ENCODE measurements around the gene GRB14.
"Not testable (repeated sequence)": the region's sequence is repeated elsewhere in the genome, so short reads cannot be mapped to it uniquely, and the experiment has no call there.

GRB14 gene

DNA sequence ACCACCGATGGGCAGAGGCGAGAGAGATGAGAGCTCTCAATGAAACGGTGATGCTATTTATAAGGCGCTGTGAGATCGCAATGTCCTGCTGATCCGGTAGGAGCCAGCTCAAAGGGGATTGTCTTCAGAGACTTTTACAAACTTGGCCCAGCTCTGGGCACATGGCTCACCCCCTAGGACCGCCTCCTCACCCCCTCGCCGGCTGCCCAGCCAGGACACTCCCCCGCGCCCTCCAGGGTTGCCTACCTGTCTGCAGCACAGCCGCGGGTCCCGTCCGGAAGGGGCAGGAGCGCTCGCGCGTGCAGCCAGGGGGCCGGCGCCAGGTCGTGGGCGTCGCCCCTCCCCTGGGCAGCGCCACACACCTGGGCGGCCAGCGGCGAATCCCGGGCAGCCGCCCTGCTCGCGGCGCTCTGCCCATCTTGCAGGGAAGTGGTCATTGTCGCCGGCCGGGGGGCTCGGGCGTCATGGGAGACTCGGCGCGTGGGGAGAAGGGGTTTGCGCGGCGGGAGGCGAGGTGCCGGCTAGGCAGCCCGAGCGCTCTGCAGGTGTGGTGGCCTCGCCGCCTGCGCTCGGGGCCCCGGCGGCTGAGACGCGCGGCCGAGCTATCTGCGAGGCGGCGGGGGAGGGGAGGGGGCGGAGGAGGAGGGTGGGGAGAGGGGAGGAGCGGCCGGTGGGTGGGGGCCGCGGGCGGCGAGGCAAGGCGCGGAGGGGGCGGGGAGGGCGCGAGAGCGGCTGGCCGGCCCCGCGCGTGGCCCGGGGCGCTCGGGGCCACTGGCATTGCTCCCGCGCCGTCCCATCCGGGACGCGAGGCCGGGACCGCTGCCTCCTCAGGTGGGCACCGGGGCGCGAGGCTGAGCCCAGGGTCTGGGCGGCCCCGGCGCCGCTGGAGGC, at the start of gene GRB14:
Gene GRB14, minus strand, starts transcription at position 610 of the 891 bp plus-strand sequence. Its CDS starts 173 bp downstream, at position 437.
- no peak for FAIRE-seq

- FAIRE-seq: no peak
Measured at GRCh38 chr2:164669291-164669690, 48.0 kb upstream of the GRB14 start.

DNA sequence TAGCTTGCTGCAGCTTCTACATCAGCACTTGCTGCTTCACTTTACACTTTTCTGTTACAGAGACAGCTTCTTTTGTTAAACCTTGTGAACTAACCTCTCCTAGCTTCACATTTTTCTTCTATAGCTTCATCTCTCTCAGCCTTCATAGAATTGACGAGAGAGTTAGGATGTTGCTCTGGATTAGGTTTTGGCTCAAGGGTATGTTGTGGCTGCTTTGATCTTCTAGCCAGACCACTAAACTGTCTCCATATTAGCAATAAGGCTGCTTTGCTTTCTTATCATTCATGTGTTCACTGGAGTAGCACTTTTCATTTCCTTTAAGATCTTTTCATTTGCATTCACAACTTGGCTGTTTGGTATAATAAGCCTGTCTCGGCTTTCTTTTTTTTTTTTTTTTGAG, 46.3 kb upstream of the GRB14 start:
- no peak for FAIRE-seq

- FAIRE-seq: no peak
Measured at GRCh38 chr2:164664070-164664469, 42.8 kb upstream of the GRB14 start.

DNA sequence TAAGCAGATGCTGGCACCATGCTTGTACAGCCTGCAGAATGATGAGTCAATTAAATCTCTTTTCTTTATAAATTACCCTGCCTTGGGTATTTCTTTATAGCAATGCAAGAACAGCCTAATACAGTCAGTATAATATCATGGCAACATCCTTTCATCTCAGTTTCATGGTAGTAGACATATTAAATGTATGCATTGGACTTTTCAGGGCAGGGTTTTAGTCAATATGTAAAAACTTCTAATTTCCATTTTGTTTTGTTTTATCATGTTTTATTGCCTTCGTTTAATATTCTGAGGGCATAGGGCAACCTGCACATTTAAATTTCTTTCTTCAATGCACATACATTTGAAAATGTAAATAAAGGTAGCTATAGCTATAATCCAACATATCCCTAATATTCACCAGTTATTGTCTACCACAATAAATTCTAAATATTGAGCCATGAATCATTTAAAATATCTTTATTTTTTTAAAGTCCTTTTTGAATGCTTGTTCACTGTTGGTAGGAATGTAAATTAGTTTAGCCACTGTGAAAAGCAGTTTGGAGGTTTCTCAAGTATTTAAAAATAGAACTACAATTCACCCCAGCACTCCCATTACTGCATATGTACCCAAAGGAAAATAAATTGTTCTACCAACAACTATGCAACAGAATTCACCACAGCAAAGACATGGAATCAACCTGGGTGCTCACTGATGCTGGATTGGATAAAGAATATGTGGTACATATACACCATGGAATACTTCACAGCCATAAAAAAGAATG, 41.8 kb upstream of the GRB14 start:
- no peak for FAIRE-seq

GRCh38 chr2:164662066-164662465, 40.8 kb upstream of the GRB14 start:
- no peak for FAIRE-seq

GRCh38 chr2:164661349-164661748, 40.1 kb upstream of the GRB14 start:
- no peak for FAIRE-seq

DNA sequence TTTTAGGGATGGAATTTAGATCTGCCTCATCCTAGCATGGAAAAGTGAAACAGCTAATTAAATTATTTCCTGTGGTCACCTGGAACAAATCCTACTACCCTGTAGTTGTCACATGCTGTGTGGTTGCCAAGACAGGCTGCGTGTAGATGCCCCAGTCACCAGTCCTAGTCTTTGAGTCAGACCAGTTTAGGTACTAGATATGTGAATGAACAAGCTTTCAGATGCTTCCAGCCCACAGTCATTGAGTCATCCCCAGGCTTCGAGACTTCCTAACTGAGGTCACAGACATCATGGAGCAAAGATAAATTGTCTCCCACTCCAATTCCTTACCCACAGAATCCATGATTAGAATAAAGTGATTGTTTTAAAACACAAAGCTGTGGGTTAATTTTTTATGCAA, 35.8 kb upstream of the GRB14 start:
- no peak for FAIRE-seq

DNA sequence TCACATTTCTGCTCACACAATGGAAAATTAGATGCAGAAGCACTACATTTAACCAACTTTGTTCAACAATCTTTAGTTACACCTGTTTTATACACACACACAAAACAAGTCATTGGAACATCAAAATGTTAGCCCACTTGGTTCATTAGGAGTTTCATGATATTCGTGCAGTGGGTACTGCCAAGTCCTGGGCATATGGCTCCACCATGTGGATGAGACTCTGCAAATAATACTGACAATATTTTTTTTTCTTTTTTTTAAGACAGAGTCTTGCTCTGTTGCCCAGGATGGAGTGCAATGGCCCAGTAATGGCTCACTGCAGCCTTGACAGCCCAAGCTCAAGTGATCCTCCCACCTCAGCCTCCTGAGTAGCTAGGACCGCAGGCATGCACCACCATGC, 34.5 kb upstream of the GRB14 start:
- no peak for FAIRE-seq

GRCh38 chr2:164655336-164655735, 34.1 kb upstream of the GRB14 start:
- no peak for FAIRE-seq

DNA sequence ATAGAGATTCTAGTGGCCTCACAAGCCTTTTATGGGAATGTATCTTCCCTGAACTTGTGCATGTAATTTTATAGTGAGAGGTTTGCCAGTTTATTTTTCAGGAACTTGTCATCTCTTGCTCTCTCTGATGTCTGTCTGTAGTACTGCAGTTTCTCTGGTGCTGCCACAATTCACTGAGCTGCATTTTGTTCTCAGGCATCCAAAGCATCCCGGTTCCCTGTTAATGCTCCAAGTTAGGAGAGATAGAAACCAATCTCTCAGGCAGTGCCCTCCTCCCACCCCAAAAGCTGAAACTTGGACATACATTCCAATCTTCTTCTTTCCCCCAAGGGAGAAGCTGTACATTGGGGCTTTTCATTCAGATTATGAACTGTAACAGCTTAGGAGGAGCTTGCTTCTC, 30.1 kb upstream of the GRB14 start:
- no peak for FAIRE-seq

DNA sequence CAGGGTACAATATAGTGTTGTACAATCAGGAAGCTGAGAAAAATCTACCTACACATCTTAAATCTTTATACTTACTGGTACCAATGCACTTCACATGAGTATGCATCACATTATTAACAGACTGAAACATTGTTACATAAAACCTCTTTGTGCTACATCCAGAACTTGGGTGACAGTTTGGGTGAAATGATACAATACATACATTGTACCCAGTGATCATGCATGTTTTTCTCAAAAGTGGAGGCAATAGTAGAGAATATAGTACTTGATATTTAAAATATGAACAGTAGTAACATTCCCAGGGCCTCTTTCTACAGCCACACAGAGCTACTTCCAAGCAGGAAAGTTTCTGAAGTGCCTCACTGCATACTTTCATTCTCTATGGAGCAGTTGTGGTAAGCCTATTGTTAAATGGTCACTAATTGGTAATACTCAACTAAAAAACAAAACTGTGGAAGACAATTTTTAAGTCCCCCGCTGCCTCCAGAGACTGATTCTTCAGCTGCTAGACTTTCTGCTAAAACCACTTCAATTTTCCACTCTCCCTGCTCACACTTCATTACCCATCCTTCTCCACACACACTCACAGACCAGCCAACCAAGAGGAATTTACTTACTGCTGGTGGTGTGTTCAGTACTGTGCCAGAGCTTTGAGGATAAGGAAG, 22.9 kb upstream of the GRB14 start:
- FAIRE-seq: no peak

DNA sequence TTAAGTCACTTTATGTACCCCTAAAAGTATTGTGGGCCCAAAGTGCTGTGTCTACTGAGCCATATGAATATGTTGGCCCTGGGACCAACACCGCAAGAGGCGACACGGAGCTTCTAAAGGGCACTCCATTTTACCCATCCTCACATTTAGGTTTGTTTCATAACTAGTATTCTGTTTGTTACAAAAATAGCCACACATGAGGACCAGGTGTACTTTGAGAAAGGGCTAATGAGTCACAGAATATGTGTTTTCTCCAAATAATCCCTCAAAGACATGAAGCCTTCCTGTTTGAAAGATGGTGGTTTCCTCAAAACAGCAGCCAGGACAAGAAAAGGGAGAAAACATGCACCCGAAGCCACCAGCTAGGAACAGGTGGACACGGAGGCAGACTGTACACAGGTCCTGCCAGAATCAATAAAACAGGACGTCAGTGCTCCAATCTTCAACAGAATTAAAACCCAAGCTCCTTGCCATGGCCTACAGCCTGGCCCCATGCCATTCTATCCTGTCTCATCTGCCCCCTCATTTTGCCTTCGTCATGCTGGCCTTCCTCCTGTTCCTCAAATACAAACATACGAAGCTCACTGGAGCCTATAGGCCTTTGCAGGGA, 21.8 kb upstream of the GRB14 start:
- FAIRE-seq: no peak

GRCh38 chr2:164642268-164642667, 21.0 kb upstream of the GRB14 start:
- FAIRE-seq: no peak

- not testable (repeated sequence) for FAIRE-seq
Measured at GRCh38 chr2:164628319-164628718, 7.0 kb upstream of the GRB14 start.

- no peak for FAIRE-seq
Measured at GRCh38 chr2:164625378-164625971, 4.2 kb upstream of the GRB14 start.

GRCh38 chr2:164624316-164624715, 3.0 kb upstream of the GRB14 start:
- no peak for FAIRE-seq

DNA sequence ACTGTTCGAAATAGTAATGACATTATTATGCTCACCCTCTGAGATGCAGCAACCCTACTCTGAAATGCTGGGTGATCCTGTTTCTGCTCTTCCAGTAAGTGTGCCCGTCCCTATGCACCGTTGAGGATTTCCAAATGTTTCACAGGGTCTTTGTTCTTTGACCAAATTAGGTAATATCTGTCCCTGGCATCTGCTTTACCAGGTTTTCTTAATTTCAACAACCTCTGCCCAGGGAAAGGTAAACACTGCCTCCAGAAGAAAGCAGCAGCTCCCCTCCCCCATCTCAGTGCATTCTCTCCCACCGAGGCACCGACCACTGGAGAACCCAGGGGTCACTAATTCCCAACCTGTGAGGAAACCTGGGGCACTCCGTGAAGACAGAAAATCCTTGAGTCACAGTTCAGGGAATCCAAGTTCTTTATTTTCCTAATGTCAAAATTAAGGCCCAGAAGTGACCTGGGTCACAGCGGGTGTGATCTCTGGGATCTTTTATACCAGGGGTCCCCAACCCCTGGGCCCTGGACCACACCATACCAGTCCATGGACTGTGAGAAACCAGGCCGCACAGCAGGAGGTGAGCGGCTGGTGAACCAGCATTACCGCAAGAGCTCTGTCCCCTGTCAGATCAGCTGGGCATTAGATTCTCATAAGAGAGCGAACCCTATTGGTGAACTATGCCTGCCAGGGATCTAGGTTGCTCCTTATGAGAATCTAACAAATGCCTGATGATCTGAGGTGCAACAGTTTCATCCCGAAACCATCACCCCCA, 1.2 kb upstream of the GRB14 start:
- no peak for FAIRE-seq

GRCh38 chr2:164621764-164622105, 453 bp upstream of the GRB14 start:
- no peak for FAIRE-seq

DNA sequence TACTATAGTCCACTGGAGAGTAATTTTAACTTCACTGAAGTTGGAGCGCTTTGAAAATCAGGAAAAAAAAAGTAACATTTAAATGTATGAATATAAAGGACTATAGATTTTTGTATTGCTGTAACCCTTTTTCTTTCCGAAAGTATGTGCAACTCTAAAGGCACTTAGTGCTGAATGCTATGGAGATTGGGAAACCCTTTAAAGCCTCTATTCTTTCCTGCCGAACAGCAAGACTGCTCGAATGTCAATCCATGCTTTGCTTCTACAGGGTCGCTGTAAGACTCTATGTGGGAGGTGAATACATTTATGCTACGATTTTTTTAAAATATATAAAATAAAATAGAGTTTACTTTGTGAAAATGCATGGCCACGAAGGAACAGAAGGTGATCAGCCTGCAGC, 825 bp downstream of the GRB14 start:
- no peak for FAIRE-seq

DNA sequence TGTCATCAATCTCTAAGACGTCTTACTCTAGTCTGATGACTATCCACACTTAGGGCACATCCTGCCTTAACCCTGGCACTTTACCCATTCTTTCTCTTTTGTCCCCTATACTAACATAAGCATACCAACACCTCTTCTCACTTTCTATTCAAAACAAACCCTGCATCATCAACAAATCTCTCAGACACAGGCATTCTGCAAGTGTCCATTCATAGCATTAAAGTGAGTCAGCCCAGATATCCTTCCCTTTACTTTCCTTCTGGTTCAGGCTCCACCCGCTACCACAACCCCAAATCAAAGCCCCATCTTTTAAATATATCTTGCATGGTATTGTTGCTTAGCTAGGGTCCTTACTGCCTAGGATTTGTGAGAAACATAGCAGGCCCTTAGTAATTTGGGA, 3.8 kb downstream of the GRB14 start:
- no peak for FAIRE-seq

Data from A204.1 (cell line).